ELF-1 (cell line): Measurements from ENCODE around the gene SFTPA1.
"Not testable (repeated sequence)": the region's sequence is repeated elsewhere in the genome, so short reads cannot be mapped to it uniquely, and the experiment has no call there.

Experiments used
- DNase-seq: peaks from one replicate; pipeline ENCODE4 v3.0.0-alpha.2; 2016; ENCODE audit warnings: low read depth, low spot score

The SFTPA1 gene

GRCh38 chr10:79611193-79611976, 646 bp downstream of the SFTPA1 start:
- DNase-seq: not testable (repeated sequence)

- DNase-seq: no peak
Measured at GRCh38 chr10:79615577-79615976, 4.8 kb downstream of the SFTPA1 start.

DNA sequence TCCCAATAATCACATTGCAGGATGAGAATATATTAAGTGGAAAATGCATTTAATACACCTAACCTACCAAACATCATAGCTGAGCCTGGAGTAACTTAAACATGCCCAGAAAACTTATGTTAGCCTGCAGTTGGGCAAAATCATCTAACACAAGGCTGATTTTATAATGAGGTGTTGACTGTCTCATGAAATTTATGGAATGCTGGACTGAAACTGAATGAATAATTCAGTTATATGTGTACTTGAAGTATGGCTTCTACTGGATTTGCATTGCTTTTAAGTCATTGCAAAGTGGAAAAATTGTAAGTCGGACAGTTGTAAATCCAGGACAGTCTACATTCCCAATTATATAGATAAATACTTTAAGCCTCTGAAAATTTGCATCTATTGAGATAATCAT, 5.4 kb downstream of the SFTPA1 start:
- DNase-seq: no peak

- DNase-seq: not testable (repeated sequence)
Measured at GRCh38 chr10:79623663-79624062, 12.9 kb downstream of the SFTPA1 start.

DNA sequence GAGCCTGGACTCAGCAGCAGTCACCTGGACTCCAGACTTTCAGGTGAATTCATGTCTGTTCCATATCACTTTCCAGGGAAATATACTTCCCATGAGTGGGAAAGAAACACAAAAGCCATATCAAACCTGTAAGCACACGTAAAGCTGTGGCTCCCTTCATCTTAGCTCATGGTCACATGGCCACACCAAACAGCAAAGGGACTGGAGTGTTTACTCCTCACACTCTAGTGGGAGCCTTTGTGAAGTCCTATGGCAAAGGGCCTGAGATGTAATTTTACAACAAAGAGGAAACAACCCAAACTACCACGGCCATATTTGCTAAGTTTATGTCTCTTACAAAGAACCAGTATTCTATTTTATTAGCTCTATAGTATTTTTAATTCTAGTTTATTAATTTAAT, 16.3 kb downstream of the SFTPA1 start:
- DNase-seq: no peak

DNA sequence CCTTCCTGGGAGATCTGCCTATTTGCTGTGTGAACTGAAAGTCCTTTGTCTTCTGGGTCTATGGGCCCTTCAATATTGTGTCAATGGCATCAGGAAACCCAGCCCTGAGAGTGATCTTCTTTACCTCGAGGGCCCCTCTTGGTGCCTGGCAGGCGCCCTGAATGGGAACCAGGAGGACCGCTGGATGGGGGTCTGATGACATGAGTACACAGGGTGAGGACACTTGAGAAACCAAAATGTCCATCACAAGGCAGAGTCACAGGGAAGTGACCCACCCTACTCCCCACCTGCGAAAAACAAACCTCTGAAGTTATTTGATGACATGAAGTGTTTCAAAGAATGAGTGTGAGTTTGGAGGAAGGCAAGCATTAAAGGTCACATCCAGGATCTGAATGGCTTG, 17.3 kb downstream of the SFTPA1 start:
- no peak for DNase-seq

- no peak for DNase-seq
Measured at GRCh38 chr10:79628988-79629954, 18.5 kb downstream of the SFTPA1 start.

GRCh38 chr10:79629955-79630327, 19.2 kb downstream of the SFTPA1 start:
- no peak for DNase-seq

GRCh38 chr10:79636654-79637199, 26.0 kb downstream of the SFTPA1 start:
- not testable (repeated sequence) for DNase-seq

GRCh38 chr10:79638318-79638717, 27.6 kb downstream of the SFTPA1 start:
- no peak for DNase-seq

- DNase-seq: not testable (repeated sequence)
Measured at GRCh38 chr10:79652695-79653094, 42.0 kb downstream of the SFTPA1 start.

DNA sequence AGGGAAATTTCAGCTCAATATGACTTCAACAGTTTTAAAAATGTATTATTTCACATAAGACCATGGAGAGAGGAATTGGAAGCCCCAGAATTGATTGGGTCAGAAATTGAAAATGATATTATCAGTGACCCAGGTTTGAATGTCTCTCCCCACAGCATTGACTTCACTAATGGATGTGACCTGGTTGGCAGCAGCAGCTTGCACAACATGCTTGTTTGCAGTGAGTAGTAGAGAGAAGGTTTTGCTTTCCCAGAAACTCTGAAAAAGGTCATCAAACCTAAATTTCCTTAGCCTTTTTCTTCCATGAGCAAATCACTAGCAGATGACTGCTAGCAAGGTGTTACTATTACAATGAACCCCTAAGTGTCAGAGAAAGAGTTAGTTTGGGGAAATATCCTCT, 52.5 kb downstream of the SFTPA1 start:
- DNase-seq: not testable (repeated sequence)

GRCh38 chr10:79664686-79665085, 53.9 kb downstream of the SFTPA1 start:
- DNase-seq: not testable (repeated sequence)
